Loucy (cell line): ENCODE data around the gene FOXM1.

ENCODE experiments used
- H2AFZ ChIP-seq: fragments of 200-600 bp; sonication (generic); 2 replicates; pipeline ENCODE4 v1.6.0; 2016; ENCODE audit warnings: antibody characterized with exemption, mild to moderate bottlenecking, low read length, moderate library complexity
- H3F3A ChIP-seq: fragments of 200-600 bp; 2 replicates; pipeline ENCODE4 v1.6.0; 2016; ENCODE audit warnings: antibody characterized with exemption, low read depth, mild to moderate bottlenecking
- H3K27me3 ChIP-seq: fragments of 200-600 bp; sonication (generic); 2 replicates; pipeline ENCODE4 v1.6.1; 2014; ENCODE audit warnings: low read length, mild to moderate bottlenecking; ENCODE audit not compliant: insufficient read depth, poor library complexity, severe bottlenecking
- H3K36me3 ChIP-seq: fragments of 200-600 bp; sonication (generic); 2 replicates; pipeline ENCODE4 v1.6.1; 2016; ENCODE audit warnings: low read length; ENCODE audit not compliant: insufficient read depth
- H3K4me1 ChIP-seq: fragments of 200-600 bp; sonication (generic); 2 replicates; pipeline ENCODE4 v1.5.1; 2014; ENCODE audit warnings: low read length, mild to moderate bottlenecking; ENCODE audit not compliant: insufficient read depth, poor library complexity, severe bottlenecking
- H3K4me2 ChIP-seq: fragments of 200-600 bp; sonication (generic); 2 replicates; pipeline ENCODE4 v1.6.0; 2014; ENCODE audit warnings: antibody characterized with exemption, low read length, low read depth, mild to moderate bottlenecking; ENCODE audit not compliant: poor library complexity, severe bottlenecking
- H3K4me3 ChIP-seq: fragments of 200-600 bp; sonication (generic); 2 replicates; pipeline ENCODE4 v1.5.1; 2014; ENCODE audit warnings: low read length, mild to moderate bottlenecking, mixed read lengths; ENCODE audit not compliant: poor library complexity, severe bottlenecking
- H3K79me2 ChIP-seq: fragments of 200-600 bp; sonication (generic); 2 replicates; pipeline ENCODE4 v1.6.1; 2014; ENCODE audit warnings: low read length; ENCODE audit not compliant: insufficient read depth
- H3K9ac ChIP-seq: fragments of 200-600 bp; sonication (generic); 2 replicates; pipeline ENCODE4 v1.6.0; 2014; ENCODE audit warnings: mild to moderate bottlenecking, low read depth, low read length, moderate library complexity; ENCODE audit not compliant: poor library complexity, severe bottlenecking
- H3K9me2 ChIP-seq: fragments of 200-600 bp; sonication (generic); replicated peaks from 2 replicates; pipeline ENCODE4 v1.6.1; 2016; ENCODE audit warnings: low read depth, low read length, mixed read lengths
- H3K9me3 ChIP-seq: fragments of 200-600 bp; sonication (generic); 2 replicates; pipeline ENCODE4 v1.6.1; 2014; ENCODE audit warnings: mild to moderate bottlenecking, antibody characterized with exemption, low read length, low read depth; ENCODE audit not compliant: insufficient read depth
- H4K20me1 ChIP-seq: fragments of 200-600 bp; sonication (generic); 2 replicates; pipeline ENCODE4 v1.6.0; 2014; ENCODE audit warnings: antibody characterized with exemption, low read length, mild to moderate bottlenecking; ENCODE audit not compliant: insufficient read depth, poor library complexity, severe bottlenecking
- CTCF ChIP-seq: fragments of 200-600 bp; sonication (generic); conservative IDR thresholded peaks from 2 replicates; pipeline ENCODE4 v1.5.1; 2014; ENCODE audit warnings: mild to moderate bottlenecking, antibody characterized with exemption, low read length
- EZH2phosphoT487 ChIP-seq: fragments of 200-600 bp; IDR thresholded peaks from 2 replicates; pipeline ENCODE4 v1.6.1; 2018; ENCODE audit warnings: antibody characterized with exemption, mild to moderate bottlenecking, moderate library complexity, borderline replicate concordance

The FOXM1 gene

GRCh38 chr12:2886768-2887450, 9.9 kb upstream of the FOXM1 start:
- peaks cover 4% of the 10 kb centered on the region for H3K4me1 ChIP-seq
- H3K79me2 ChIP-seq, result peaks cover 19% of the 10 kb centered on the region
- no peak overlapping the region for H3K4me3 ChIP-seq
- no peak for TF ChIP-seq CTCF
- no peak for TF ChIP-seq EZH2phosphoT487
- H3K9ac ChIP-seq, result no peak overlapping the region
- H3K9me2 ChIP-seq, result no peaks in the 10 kb centered on the region
- H4K20me1 ChIP-seq, result no peaks in the 10 kb centered on the region
- H3K9me3 ChIP-seq, result no peaks in the 10 kb centered on the region
- 0 out of 2 replicates have a peak, but pooled peaks cover 2% of the 10 kb centered on the region for H3F3A ChIP-seq
- H3K4me2 ChIP-seq, result no peak overlapping the region
- no peak overlapping the region for H2AFZ ChIP-seq
- H3K36me3 ChIP-seq, result peaks cover 9% of the 10 kb centered on the region; the same call in 1 of the 2 replicates
- no peaks in the 10 kb centered on the region for H3K27me3 ChIP-seq

GRCh38 chr12:2884810-2885209, 7.8 kb upstream of the FOXM1 start:
- Histone ChIP-seq H3K4me2 (no peak overlapping the region), H3K27me3 (no peaks in the 10 kb centered on the region), H3K4me1 (peaks cover 2% of the 10 kb centered on the region), H3K79me2 (peaks cover 32% of the 10 kb centered on the region), H2AFZ (no peak overlapping the region), H4K20me1 (peaks cover 2% of the 10 kb centered on the region), H3F3A (0 out of 2 replicates have a peak, but pooled peaks cover 2% of the 10 kb centered on the region), H3K4me3 (no peak overlapping the region), H3K9ac (no peak overlapping the region), H3K9me2 (no peaks in the 10 kb centered on the region), H3K36me3 (peaks cover 9% of the 10 kb centered on the region; the same call in 1 of the 2 replicates), H3K9me3 (no peaks in the 10 kb centered on the region)
- TF ChIP-seq EZH2phosphoT487, result no peak
- no peak for TF ChIP-seq CTCF

GRCh38 chr12:2879853-2880252, 2.9 kb upstream of the FOXM1 start:
- H3F3A ChIP-seq, result no peaks in the 10 kb centered on the region
- H3K9me2 ChIP-seq, result no peaks in the 10 kb centered on the region
- no peak overlapping the region for H2AFZ ChIP-seq
- peaks cover 80% of the 10 kb centered on the region for H3K79me2 ChIP-seq
- peaks cover 24% of the 10 kb centered on the region for H3K4me1 ChIP-seq
- H3K27me3 ChIP-seq, result no peaks in the 10 kb centered on the region
- peak overlapping the region; percentile 77 for H3K4me2 ChIP-seq
- H3K36me3 ChIP-seq, result no peaks in the 10 kb centered on the region
- H3K4me3 ChIP-seq, result peak overlapping the region; percentile 35
- TF ChIP-seq EZH2phosphoT487, result no peak
- no peak for TF ChIP-seq CTCF
- H3K9me3 ChIP-seq, result no peaks in the 10 kb centered on the region
- peak overlapping the region; percentile 55 for H3K9ac ChIP-seq
- H4K20me1 ChIP-seq, result peaks cover 5% of the 10 kb centered on the region
